Uterus (tissue), 2 donors: ENCODE measurements around the gene ZNF630.
"Not testable (repeated sequence)": the region's sequence is repeated elsewhere in the genome, so short reads cannot be mapped to it uniquely, and the experiment has no call there.

Experiments
- CTCF ChIP-seq, 4 experiments: fragments of 200-600 bp in 2 of 4; fragments of 450-650 bp in 2 of 4; sonication (generic) in 2 of 4; IDR thresholded peaks; one replicate each; pipeline ENCODE4 v1.5.1; 2016 to 2019; ENCODE audit warnings: antibody characterized with exemption in 4 of 4, mild to moderate bottlenecking in 2 of 4, moderate library complexity in 1 of 4
- POLR2A ChIP-seq, 2 donors: fragments of 450-650 bp; IDR thresholded peaks; one replicate each; pipeline ENCODE4 v1.6.1; 2016; ENCODE audit warnings: antibody characterized with exemption in 2 of 2, mild to moderate bottlenecking in 1 of 2, moderate library complexity in 1 of 2

GRCh38 chrX:48020472-48020871 is 51.0 kb downstream of the ZNF630 start:
- not testable (repeated sequence) for TF ChIP-seq CTCF, POLR2A (IDR thresholded peaks at IDR 0.05)
